Head of caudate nucleus (tissue), 42 donors: ENCODE measurements around the gene ISLR.
A peak's percentile ranks its signal among the peaks of the same experiment; 100 is the strongest.

Experiments
- DNase-seq, 42 donors: peaks; one replicate each; pipeline versions ENCODE4 v3.0.0 to v3.0.0-alpha.2; 2020 to 2021; ENCODE audit warnings: mixed read lengths in 7 of 42
- intact Hi-C: fragments of 100-400 bp; cut with DNase I; formaldehyde crosslinking; loops from one replicate; pipeline ENCODE4 v1.15.0; 2022

The ISLR gene

DNA sequence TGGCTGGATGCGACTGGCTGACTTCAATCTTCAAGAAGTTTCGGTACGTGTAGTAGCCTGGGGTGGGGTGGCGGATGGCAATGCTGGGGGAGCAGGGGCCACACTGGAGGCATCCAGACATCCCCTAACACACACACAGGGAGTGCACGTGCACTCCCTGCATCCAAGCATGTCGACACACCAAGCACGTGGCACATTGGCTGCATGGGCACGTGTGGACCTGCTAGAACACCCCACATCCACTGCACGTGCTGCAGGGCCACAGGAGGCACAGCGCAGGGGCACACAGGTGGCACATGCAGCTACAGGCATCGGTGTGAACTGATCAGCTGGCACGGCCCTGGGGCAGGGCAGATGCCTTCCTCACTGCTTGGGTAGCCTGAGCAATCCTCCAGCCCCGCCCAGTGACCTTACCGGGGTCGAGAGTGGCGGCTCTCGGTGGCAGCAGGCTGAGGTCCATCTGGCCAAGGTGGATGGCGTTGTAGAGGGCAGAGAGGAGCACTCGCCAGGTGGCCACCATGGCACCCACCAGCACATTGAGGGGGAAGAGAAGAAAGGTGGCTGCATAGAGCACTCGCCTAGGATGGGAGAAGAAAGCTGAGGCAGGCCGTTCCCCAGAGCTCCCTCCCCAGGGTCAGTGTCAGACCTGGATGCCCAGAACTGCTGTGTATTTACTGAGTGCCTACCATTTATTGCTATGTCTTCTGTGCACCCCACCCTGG lies 7.5 kb downstream of the ISLR start:
- intact Hi-C loops, result no loop called here
- DNase-seq, result no peak

DNA sequence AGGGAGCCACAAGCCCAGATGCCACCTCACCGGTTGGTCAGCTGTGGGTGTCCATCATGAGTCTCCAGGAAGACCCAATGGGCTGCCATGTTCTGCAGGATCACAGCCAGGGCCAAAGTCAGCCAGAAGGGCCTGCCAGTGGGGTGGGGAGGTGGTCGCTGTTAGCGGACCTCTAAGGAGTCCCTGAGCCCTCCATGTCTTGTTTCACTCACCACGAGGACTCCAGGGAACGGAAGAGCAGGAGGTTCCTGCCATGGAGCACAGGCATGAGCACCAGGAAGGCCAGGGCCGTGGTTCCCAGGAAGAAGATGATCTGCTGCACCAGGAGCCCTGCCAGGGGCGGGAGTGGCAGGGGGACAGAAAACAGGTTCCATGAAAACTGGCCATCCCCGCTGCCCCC lies 8.6 kb downstream of the ISLR start:
- intact Hi-C loops, result no loop called here
- DNase-seq, result no peak

DNA sequence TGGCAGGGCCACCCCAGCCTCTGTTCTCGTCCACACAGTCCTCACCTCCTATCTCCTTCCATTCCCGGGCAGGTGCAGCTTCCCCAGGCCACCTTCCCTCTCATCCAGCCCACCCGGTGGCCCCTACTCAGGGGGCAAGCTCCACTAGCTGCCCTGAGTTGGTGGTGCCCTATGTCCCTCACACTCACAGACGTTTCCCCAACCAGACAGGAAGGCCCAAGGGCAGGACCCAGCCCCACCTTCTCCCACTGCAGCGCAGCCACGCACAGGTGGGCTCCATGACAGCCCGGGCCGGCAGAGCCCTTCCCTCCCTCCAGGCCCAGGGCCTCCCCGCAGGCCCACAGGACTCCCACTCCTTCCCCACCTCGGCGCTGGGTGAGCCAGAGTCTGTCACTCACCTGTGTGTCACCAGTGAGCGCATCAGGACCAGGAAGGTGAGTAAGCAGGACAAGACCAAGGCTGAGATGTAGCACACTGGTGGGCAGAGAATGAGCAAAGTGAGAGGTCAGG lies 11.1 kb downstream of the ISLR start:
- intact Hi-C loops, result no loop called here
- DNase-seq, result no peak

DNA sequence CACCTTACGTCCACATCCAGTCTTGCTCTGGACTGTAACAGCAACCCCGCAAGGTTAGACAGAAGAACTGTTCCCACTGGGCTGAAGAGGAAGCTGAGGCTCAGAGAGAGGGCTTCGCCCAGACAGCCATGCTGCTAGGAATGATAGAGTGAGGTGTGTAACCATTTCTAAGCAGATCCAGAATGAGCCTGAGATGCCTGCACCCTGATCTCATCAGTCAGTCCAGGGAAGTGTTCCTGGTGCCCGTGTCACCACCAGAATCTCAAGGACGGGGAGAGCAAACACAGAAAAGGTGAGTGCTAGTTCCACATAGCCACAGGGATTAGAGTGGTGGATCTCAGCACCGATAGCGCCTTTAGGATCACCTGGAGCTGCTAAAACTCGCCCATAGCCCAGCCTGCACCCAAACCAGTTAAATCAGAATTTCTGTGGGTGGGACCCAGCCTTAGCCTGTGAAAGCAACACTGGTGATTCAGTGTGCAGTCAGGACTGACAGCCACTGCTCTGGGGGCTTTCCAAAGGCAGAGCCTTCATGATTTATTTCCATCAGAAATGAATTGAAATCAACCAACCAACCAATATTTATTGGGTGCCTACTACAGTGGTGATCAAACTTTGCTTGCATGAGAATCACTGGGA lies 12.3 kb downstream of the ISLR start:
- DNase-seq, result no peak
- intact Hi-C loops, result no loop called here

DNA sequence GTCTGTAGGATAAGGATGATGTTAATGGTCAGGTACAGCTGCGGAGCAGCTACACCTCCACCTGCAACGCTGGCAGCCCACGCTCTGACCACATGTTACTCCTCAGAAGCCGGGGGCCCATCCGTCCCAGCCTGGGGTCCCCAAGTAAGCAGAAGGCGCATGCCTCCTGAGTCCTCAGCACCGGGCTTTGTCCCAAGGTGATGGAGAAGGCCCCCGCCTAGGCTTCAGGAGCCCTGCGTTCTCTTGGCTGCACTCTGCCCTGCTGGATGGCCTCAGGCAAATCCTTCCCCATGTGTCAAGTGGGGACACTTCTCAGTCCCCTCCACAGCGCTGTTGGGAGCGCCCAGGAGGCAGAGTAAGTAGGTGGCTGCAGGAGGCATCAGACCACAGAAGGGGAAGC lies 14.7 kb downstream of the ISLR start:
- no peak for DNase-seq
- intact Hi-C loops, result no loop called here

DNA sequence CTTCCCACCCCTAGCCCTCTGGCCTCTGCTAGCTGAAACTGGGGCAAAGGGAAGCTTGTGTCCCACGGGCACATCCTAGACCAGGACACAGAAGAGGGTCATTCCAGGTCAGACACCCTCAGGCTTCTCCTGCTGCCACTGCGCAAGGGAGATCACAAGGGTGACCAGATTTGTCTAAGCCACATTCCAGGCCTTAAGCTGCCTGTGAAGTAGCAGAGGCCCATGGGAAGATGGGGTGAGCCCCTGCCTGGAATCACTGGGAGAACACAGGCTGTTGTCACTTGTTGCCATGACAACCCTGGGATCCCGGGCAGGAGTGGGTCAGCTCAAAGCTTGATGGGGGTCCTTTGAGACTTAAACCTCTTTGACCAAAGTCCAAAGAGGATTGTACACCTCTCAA lies 18.3 kb downstream of the ISLR start:
- DNase-seq, result no peak
- intact Hi-C loops, result no loop called here

DNA sequence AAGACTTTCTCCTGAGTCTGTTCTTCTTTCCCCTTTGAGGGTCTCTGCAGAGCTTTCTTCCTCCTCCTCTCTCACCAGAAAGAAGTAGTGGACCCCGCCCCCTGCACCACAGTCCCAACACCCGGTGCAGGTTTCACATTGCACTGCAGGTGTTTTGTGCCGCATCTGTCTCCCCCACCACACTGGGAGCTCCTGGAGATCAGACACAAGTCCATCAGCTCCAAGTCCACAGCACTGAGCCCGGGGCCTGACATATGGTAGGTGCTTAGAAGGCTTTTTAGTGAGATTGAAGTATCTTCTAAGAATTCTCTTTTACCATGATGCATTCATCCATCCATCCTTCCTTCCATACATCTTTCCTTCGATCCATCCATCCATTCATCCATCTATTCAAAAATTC lies 19.2 kb downstream of the ISLR start:
- DNase-seq, result no peak
- intact Hi-C loops, result no loop called here

DNA sequence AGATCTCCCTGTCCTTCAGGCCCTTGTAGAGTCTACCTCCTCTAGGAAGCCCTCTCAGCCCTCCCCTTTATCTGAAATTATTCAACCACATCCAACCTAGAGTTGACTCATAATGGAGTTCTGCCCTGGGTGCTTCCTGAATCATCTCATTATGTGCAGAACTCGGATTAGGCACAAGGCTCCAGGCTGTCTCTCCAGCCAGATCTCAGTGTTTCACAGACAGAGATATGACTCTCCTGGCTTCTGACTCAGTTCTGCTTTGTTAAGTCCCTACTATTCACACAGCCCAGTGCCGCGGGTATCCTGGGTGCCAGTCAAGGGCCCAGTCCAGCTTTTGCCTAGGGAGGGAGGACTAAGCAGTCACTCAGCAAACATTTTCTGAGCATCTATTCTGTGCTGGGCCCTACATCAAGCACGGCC lies 19.8 kb downstream of the ISLR start:
- intact Hi-C loops, result no loop called here
- DNase-seq, result peak in 11 of 42 donors; percentile 12 to 55 (median 23)

DNA sequence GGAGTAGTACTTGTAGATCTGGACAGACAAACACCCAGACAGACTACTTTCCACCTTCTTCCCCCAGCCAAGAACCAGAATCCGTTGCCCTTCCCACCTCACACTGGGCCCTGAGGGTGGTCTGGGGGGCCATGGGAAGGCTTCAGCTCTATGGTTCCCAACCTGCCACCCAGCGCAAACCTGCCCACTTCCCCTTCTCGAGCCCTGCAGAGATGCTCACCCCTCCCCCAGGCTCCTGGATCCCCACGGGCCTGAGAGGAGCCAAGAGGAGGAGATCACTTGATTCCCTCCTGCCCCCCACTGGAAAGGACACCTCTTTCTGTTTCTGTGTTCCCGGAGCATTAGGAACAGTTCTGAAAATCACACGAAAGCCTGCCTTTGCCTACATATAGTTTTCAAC lies 20.4 kb downstream of the ISLR start:
- intact Hi-C loops, result no loop called here
- DNase-seq, result no peak

DNA sequence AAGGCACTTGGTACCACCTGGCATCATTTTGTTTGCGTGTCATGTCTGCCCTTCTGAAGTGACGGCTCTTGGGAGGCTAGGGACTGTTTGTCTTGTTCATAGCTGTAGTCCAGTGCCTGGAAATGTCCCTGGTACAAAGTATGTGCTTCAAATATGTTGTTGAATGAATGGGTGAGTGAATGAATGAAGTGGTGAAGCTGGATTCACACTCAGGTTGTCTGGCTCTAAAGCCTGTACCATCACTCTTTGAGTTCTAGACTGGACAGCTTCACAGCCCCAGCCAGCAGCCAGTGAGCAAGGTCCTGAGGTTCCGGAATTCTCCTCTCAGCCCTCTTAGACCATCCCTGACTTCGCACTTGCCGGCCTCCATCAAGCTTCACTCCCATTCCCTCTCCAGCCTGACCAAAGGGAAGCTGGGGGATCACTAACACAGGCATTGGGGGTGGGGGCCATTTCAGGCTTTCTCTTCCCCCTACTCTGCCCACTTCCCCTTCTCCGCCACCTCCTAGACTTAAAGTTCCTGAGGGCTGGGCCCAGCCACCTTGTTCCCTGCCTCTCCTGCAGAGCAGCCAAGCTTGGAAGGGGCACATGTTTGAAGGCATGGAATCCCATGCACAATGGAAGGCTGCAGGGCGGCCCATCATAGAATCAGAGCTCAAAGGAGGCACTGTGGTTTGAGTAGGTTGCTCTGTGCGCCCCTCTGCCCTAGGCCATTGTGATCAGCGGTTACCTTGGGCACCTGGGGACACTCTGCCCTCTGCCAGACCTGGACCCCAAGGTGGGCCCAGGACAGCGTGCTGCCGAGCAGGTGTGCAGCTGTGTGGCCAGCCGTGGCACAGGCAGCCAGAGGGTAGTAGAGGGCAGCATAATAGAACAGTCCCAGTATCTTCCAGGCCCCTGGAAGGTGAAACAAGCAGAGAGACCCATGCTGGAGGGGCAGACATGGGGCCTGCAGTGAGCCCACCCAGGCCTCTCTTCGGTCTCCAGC lies 21.4 kb downstream of the ISLR start:
- intact Hi-C loops, result no loop called here
- DNase-seq, result no peak

DNA sequence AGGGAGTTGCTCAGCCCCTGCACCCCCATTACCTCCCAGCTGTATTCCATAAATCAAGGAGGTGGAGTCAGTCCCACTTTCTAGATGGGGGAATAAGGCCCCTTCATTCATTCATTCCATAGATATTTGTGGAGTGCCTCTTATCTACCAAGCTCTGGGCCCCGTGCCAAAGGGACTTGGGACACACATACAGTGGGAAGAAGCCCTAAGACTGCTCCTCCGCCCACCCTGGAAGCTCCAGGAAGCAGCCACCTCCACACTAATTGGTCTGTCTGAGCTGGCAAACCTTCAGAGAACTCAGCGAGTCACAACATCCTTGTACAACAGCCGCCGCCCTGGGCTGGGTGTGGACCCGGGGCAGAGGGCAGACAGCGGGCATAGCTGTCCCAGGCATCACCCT lies 22.7 kb downstream of the ISLR start:
- intact Hi-C loops, result no loop called here
- DNase-seq, result peak in 38 of 42 donors; percentile 10 to 80 (median 44)

DNA sequence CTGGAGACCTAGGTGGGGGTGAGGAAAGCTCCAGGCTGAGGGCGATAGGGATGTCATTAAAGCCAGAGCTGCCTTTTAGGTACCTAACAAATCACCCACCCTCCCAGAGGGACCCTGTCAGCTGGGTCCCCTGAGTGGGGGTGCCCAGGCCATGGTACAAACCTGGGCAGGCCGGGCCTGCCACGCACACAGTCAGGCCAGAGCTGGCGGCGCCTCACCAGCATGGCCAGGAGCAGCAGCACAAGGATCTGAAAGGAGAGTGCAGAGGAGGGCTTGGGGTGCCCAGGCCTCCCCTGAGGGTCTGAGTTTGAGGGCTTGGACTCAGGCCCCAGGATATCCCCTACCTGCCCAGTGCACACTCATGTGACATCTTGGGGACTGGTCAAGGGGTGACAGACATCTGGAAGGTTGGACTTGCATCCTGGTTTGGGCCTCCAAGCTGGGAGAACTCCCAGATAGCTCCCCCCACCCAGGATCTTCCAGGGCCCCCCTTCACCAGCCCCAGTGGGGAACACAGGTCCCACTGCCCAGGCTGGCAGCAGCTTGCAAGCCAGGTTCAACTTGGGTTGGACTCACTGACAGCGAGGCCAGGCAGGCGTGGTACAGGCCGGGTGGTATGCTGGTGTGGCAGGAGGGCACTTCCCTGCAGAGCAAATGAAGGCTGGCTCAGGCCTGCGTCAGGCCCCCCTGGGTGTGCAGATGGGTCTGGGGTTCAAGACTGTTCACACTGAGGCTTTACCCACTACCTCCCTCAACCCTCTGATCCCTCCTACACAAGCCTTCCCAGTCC lies 23.9 kb downstream of the ISLR start:
- DNase-seq, result no peak
- intact Hi-C loops, result no loop called here

DNA sequence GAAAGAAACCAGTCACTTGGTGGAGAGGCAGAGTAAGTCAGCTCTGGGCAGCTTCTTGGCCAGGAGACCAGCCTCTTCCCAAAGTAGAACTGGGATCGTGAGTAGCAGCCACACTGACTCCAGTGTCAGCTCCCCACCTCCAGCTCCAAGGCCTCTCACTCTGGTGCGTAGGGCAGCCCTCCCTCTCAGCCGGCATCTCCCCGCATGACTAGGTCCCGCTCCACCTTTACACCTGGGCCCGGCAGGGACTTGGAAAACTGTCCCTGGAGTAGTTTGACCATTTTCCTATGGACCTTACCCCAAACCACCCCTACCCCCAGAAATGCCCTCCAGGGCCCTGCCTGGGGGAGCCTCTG lies 25.8 kb downstream of the ISLR start:
- intact Hi-C loops, result no loop called here
- DNase-seq, result no peak

DNA sequence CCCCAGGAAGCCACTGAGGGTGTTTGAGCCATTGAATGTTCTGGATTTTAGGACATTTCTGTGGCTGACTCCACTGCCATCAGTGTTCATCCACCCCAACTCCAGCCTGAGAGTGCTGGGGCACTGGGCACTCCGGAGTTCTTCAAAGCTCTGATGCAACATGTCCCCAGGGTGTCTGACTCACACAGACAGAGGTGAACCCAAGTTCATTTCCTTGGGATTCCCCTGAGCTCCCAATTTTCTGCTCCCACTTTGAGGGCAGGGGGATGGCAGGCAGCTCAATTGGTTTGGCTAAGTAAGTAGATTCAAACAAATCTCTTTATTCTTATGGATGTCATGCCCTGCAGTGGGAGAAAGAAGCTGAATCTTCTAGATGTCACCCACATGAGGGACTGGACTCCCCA lies 26.9 kb downstream of the ISLR start:
- DNase-seq, result no peak
- intact Hi-C loops, result no loop called here

DNA sequence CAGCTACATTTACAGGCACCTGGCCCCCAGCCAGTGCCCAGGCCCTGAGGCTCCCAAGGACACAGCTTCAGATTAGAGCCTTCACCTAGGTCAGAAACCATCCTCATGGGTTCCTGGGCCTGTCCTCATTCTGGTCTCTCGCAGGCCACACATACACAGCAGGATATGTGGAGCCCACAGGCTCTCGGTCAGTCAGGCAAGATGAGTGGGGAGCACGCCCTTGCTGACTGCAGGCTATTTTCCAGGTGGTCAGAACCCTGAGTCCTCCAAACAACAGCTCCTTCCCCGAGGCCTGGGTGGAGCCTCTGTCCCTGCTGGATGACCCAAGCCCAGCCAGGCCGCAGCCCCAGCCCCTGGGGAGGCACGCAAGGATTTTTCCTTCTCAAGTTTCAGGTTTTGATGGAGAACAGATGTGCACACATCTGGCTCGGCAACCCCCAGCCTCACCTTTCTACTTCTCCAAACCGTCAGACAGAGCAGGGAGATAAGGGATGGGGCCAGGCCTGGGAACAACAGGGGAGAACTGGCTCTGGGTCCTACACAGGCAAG lies 27.4 kb downstream of the ISLR start:
- intact Hi-C loops, result no loop called here

DNA sequence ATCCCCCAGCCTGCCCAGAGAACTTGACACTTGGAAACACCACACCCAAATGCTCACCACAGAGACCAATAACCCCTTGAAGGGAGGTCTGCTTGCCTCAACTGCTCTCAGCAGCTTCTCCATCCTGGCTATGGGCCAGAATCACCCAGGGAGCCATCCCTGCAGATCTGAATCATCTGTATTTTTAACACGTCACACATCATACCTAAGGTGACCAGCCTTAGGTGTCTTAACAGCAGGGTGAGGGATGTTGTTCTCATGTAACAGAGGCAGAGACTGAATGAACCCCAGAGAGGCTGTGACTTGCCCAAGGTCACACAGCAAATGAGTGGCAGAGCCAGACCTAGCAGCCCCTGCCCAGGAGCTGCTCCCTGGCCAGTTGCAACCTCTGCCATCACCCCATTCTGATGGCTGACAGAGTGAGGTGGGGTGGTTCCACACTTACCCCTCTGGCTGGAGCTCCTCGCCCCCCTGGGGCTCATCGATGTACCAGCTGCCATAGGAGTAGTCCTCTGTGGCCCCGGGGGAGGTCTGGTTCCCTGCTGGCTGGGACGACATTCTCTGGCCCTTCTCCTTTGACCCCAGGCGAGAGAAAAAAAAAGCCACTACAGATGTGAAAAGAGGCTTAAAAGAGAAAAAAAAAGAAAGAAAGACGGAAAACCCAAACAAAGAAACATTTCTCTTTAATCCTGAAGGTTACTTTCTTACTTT lies 28.4 kb downstream of the ISLR start:
- DNase-seq, result no peak
- intact Hi-C loops, result no loop called here

More for the DNA sequence above, 27.4 kb downstream of the ISLR start:
- DNase-seq, result no peak

DNA sequence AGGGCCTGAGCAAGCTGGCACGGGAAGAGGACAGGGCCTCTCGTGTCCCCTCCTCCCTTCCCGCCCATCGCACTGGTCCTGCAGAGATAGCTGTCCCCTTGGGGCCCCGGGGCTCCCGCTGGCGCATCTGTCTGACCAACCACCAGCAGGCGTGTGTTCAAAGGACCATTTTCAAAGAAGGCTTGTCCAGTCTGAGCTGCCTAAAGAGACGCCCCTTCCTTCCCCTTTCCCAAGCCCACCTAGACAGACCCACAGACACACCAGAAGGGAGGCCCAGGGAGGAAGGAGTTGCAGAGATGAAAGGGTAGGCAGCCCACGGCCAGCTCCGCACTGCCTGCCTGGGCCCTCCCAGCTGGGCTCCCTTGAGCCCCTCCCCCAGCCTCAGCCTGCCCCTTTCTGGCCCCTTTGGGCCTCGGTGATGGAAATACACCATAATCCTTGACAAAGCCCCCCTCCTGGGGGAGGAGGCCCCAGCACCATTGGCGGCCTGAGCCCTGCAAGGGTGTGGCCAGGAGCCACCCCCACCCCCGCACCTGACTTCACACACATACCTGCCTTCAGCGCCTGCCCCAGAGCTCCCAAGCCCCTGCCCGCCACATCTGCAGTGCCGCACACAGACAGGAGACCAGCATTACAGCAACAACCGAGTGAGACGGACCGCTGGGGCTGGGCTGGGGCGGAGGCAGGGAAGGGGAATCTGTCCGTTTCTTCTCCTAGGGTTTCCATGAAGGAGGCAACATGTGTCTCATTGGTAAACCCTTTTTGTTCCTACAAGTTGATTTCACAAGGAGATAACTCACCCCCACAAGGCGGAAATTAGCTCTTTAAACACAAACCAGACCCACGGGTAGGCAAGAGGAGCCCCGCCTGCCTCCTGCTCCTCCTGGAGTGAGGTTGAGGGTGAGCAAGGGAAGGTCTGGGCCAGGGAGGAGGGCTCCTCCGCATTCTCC lies 29.2 kb downstream of the ISLR start, which contains the start of gene STRA6:
Gene STRA6, minus strand, starts transcription at position 336 of the 950 bp plus-strand sequence. CDS start 520 bp downstream, outside the sequence.
- DNase-seq, result no peak
- intact Hi-C loops, result no loop called here
